Activated naive CD8-positive, alpha-beta T cell treated with anti-CD3 and anti-CD28 coated beads, Interleukin-2, amount 50 U/mL, for 16 hours (primary cell): ENCODE measurements around the gene DGAT2L6.

Source experiments
- DNase-seq: peaks from one replicate; pipeline ENCODE4 v3.0.0-alpha.2; 2020; ENCODE audit warnings: low read depth, low spot score

DGAT2L6 gene, protein sequence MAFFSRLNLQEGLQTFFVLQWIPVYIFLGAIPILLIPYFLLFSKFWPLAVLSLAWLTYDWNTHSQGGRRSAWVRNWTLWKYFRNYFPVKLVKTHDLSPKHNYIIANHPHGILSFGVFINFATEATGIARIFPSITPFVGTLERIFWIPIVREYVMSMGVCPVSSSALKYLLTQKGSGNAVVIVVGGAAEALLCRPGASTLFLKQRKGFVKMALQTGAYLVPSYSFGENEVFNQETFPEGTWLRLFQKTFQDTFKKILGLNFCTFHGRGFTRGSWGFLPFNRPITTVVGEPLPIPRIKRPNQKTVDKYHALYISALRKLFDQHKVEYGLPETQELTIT

DNA sequence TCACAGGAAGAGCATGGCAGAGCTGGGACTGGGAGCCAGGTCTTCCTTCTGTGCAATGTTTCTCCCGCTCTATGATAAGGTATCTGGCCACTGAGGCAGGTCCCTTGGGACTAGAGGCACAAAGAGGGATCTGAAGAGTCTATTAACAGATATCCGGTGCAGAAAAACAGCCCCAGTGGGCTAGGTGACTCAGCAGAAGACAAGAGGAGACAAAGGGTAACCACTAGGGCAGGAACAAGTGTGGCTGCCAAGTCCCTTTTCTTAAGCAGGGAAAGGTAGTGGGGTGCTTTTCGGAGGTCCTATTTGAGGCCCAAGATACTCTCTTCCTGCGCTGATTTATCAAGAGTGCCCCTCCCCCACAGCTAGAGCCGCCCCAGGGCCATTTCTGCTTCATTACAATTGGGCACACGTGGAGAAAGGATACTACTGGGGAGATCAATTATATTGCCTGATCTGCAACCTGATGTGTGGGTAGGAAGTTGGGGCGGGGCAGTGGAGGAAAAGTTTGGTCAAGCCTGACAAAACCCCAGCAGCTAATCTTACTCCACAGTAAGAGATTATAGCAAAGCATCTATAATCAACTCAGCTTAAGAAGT, at the start of gene DGAT2L6:
Gene DGAT2L6 (plus strand): TSS at position 546 of the 596 bp plus-strand sequence. CDS start 100 bp downstream, outside the sequence.
- DNase-seq = no peak

DNA sequence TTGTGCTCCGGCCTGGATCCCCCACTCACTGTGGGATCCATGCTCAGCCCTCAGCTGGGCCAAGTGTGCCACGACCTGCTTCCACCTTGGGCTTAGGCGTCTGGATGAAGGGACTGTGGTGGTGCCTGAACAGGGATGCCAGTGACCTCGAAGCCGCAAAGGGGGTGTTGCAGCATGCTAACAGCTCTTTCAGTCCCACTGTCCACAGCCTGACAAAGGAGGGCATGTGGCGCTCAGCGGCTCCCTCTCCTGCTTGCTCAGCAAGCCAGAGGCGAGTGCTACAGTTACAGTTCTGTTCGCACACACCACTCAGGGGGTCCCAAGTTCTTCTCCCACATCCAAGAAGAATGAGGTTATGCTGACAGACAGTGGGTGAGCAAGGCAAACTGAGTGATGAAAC, 49.2 kb upstream of the DGAT2L6 start:
- DNase-seq = no peak

DNA sequence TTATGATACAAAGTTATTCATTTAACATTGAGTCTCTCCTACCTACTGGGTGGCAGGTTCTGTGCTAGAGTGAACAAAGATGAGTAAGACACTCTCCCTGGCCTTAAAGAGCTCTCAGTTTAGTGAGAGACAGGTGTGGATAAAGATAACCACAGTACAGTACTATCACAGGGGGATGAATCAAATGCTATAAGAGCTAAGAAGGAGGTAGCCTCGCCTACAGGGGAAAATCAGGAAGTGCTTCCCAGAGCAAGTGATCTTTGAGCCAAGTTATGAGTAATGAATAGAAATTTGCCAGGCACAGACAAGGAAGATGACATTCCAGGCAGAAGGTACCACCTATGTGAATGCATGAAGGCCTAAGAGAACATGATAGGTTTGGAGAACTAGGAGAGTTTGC, 47.5 kb upstream of the DGAT2L6 start:
- DNase-seq = no peak

DNA sequence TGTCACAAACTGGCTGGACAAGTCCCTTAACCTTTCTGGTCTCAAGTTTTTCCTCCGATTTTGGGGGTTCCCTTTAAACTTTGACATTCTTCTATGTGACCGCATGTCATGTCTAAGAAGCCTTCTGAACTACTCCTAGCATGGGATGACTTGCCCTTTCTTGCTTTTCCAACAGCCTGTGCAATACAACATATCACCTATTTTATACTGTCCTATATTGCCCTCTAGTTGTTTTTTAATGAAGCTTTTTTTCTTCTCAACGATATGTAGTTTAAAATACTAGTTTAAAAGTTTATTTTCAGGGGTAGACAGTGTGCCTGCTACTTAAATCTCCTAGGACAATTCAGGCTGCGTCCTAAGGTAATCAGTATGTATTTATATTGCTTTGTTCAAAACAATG, 45.1 kb upstream of the DGAT2L6 start:
- DNase-seq = no peak

DNA sequence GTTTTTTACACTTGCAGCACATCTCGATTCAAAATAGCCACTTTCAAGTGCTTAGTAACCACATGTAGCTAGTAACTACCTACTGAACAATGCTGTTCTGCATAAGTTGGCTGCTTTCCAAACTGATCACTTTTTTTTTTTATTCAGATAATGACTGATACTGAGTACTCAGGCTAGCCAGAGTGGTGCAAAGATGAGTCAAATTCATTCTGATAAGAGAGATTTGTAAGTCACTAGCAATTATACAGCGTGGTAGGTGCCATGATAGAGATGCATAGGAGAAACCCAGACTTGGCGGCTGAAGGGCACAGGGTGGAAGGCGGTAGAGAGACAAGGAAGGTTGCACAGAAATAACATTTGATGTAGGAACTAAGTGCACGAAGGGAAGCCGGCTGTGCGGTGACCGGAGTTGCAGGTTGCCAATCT, 44.4 kb upstream of the DGAT2L6 start:
- DNase-seq = no peak

DNA sequence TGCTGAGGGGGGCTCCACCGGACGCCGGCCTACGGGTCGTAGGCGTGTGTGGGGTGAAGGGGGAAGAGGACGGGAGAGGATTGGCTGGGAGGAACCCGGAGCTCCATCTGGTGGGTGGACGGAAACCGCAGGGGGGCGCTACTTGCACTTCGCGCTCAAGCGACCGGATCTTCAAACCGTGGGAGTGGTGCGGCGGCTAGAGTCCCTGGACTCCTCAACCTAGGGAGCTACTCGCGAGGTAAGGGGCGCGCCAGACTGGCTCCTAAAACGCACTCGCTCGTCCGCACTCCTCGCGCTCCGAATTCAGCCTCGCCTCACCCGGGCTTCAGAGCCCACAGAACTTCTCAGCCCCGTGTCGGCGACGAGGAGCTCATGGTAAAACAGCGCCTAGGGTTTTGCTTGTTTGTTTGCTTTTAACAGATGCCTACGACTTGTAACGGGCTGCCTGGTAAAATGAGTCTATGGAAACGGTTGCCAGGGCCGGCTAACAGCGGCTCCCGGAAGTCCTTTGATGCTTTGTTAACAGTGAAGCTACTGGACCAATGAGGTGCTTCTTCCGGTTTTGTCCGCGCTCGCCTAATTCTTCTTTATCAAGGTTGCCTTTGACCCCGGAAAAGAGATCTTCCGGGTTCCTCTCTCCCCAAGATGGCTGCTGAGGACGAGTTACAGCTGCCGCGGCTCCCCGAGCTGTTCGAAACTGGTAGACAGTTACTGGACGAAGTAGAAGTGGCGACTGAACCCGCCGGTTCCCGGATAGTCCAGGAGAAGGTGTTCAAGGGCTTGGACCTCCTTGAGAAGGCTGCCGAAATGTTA, 43.8 kb upstream of the DGAT2L6 start, which contains the start of gene IGBP1:
Gene IGBP1 (plus strand): TSS at position 145 of the 813 bp plus-strand sequence. CDS start 501 bp downstream, at position 646.
- peak; percentile 42 for DNase-seq

DNA sequence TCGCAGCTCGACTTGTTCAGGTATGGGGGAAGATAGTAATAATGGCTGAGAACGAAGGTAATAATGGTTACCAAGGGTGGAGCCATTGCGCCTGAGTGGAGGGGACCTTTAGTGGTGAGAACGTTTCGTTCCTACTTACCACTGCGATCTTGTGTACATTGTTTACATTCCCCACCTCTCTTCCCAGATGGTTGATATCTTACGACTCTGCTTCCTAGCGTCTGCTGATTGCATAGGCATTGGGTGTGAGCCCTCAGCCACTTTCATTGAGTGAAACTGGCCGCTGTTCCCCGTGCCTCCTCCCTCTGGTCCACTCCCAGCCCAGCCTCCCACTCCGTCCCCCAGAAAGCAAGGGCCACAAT, 43.2 kb upstream of the DGAT2L6 start:
- no peak for DNase-seq

DNA sequence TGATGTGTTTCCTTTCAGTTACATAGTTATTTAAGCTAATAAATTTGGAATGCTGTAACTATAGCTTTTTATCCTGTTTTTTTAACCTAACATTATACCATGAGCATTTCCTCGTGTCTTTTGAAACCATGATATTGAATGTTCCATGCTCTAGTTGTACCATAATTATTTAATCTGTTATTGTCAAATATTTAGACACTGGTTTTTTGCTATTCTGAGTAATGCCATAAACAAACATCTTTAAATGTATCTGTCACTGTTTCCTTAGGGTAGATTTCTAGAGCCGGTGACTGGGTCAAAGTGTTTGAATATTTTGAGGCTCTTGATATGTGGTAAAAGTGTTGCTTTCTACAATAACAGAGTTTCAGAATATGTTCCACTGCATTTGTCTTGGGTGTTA, 38.7 kb upstream of the DGAT2L6 start:
- no peak for DNase-seq

DNA sequence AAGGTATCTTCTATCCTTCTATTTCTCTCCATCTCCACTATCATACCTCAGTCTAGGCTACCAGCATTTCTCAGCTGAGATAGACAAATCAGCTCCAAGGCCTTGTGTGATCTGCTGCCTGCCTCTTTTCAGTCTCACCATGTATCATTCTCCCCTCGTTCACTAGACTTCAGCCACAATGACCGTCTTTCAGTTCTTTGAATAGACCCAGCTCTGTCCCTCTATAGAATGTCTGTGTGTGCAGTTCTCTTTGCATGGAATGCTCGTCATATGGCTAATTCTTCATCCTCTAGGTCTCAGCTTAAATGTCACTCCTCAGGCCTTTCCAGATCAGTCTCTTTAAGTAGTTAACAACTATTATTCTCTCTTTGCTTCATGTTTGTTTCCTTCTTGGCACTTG, 37.5 kb upstream of the DGAT2L6 start:
- no peak for DNase-seq

DNA sequence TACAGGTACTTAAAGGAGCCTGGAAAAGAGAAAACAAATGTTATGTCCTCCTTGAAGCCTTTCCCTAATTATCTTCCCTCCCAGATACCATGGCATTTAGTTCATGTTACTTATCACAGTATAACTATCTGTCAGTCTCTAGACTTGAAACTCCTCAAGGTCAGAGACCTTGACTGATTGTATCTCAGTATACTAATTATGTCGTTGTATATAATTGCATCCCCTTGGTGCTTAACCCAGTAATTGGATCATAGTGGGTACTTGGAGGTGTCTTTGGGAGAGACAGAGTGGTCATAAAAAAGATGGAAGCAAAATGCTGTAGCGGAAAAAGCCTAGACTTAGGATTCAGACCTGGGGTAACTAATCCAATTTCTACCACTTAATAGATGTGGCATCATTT, 35.9 kb upstream of the DGAT2L6 start:
- no peak for DNase-seq

DNA sequence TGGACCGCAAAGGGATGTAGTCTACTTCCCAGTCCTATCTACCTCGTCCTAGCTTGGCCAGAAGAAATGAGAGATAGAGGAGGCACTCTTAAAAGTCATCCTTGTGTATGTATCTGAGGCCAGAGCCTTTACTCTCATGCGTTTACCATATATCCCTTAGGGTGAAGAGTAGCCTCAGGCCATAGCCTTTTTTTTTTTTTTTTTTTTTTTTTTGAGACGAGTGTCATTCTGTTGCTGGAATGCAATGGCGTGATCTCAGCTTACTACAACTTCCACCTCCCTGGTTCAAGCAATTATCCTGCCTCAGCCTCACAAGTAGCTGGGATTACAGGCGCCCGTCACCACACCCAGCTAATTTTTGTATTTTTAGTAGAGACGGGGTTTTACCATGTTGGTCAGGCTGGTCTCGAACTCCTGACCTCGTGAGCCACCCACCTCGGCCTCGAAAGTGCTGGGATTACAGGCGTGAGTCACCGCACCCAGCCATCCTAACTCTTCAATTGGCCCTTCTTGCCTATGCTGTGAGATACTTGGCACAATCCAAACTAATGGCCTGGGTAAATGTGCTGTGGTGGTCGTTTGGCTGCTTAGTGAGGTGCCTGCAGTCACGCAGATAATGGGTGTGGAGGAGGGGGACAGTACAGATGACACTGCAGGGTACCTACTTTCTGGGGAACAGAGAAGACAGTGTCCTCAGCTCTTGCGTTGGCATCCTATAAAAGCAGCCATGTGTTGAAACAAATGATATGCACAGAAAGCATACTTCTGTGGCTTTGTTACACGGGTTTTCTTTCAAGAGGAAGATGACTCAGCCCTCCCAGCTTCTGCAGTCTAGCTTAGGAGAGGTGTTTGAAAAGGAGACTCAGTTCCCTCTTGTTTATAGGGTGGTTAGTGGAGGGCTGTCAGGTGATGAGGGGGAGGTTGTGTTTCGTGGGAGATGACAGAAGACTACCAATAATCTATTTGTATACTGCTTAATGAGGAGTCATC, 10.4 kb upstream of the DGAT2L6 start:
- no peak for DNase-seq

DNA sequence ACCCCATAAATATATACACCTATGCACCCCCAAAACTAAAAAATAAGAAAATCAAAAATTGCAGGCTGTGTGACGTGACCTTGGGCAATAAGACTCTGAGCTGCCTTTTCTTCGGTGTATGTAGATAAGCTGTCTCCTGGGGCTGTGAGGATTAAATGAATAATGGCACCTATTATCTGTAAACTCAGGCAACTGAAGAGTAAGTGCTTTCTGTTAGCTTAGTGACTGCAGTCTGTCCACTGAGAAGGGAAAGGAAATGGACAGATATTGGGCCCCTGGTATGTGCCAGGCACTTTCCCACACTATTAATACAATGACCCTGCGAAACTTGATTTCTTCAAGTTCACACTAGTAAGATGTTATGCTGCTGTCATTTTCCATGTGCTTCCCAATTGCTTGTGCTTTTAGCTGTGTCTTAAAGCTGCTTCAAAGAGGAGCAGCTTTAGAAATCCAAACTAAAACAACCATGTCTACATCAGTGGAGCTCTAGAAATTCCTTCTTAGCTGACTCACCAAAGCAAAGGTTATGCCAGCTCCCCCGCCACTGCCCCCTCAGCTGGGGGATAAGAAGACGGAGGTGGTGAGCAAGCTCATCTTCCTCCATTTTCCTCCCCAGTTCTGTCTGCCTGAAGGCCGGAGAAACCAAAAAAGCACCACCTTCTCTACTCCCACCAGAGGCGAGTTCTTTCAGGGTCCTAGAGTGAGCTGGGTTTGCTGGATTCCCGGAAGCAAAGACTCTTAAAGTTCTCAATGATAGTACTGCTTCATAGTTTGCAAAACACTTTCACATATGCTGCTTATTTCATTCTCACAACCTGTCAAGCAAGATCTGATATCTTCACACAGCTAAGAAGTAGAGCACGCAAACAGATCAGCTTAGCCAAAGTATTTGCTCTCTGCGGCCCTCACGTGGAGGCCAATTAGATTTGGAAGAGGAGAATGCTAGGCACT, 8.8 kb upstream of the DGAT2L6 start:
- no peak for DNase-seq

DNA sequence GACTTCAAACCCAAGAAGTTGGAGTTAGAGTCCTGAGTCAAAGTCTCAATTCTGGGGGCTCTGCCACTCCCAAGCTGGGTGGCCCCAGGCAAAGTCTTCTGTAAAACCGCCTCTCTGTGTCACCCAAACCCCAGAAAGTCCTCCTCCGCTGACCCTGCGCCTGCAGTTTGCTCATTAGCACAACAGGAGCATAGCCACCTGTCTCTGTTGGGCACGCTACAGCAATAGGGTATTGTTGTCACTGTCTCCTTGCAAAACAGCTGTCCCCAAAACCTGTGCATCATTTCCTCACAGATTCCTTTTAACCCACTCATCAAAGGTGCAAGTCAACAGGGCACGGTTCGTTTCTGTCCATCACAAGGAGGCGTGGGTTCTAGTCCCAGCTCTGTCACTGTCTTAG, 8.0 kb upstream of the DGAT2L6 start:
- DNase-seq = no peak

DNA sequence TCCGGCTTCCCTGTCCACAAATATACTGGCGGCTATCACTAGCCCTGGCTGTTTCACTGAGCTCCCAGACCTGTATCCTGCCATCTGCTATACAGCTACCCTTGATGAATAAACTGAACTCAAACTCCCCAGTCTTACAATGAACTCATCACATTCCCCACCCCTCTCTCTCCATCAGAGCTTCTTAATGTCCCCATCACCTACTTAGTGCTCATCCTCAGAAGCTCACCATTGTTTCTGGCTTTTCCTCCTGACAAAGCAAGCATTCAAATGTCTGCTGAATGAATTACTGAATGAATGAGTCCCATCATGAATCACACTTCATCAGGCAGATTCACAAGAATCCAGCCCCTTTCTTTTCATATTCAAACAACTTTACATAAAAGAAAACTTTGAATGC, 5.7 kb upstream of the DGAT2L6 start:
- no peak for DNase-seq

DNA sequence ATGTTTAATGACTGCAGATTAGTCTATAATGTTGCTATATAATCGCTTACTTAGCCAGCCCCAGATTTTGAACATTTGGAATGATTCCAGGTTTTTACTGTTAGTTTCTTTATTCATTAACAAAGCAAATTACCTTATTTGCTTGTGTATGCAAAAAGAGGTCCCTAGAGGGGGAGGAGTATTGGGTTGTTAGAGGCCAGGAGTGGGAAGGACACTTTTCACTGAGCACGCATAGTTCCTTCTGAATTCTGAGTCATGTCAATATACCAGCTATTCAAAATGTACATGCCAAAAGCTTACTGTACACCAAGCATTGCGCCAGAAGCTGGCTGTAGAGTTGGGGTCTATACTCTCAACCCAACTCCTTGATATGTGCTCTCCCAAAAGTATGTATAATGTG, 5.1 kb upstream of the DGAT2L6 start:
- DNase-seq = no peak

DNA sequence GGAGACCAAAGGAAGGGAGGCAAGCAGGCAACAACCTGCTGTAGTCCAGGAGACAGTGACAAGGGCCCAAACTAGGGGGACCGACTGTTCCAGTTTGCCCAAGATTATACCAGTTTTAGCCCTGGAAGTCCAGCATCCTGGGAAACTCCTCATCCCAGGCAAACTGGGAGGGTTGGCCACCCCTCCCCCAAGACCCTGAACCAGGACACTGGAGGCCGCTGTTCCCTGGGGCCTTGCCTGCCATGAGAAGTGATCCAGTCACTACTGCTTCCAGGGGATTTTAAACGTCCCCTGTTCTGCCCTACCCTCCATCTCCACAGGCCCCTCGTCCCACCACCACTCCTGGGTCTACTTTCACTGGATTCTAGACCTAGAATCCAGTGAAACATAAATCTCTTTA, 4.3 kb upstream of the DGAT2L6 start:
- no peak for DNase-seq

DNA sequence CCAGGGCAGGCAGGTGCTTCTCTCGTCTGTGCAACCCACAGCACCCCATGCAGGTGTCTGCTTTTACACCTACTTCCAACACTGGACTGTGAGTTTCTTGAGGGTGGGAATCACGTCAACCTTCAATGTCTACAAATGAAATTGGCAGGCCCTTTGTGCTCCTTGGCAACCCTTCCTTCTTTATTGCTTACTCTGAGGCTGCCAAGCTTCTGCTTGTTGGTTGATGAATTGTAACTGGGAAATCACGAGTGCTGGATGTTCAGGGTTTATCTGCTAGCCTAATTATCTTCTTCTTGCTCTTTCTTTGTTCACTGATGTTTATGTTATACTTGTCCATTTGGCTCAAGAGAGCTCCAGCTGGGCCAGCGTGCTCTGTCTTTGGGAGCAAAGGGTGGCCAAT, 2.5 kb upstream of the DGAT2L6 start:
- no peak for DNase-seq

DNA sequence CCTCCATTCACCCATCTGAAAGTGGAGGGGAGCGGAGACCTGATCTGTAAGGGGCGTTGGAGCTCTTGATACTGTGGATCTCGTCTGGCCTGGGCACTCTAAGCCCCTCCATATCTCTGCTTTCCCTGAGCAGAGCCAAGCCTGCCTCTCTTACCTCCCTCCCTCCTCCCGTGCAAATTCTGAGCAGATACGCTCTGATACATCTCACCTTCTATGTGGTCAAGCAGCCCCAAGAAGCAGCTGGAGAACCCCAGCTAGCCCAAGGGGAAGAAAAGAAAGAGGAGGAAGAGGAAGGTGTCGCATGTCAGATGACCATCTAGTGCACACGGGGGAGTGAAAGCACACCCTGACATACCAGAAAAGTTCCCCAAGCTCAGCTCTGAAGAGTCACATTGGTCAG, 1.9 kb upstream of the DGAT2L6 start:
- no peak for DNase-seq

DNA sequence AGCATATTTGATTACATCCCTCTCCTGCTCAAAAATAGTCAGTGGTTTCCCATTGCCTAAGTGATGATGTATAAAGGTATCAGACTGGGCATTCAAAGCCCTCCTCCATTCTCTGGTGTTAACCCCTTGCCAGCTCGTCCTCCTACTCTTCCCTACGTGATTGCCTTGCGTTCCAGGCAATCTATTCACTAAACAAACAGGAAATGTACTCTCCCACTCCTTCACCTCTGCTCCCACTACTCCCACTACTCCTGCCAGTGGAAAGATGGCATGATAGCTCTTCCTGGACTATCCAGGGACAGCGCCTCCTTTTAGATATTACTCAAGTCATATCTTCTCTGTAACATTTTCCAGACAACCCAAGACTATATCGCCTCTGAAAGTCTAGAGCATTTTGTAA, 5.8 kb downstream of the DGAT2L6 start:
- DNase-seq = no peak

DNA sequence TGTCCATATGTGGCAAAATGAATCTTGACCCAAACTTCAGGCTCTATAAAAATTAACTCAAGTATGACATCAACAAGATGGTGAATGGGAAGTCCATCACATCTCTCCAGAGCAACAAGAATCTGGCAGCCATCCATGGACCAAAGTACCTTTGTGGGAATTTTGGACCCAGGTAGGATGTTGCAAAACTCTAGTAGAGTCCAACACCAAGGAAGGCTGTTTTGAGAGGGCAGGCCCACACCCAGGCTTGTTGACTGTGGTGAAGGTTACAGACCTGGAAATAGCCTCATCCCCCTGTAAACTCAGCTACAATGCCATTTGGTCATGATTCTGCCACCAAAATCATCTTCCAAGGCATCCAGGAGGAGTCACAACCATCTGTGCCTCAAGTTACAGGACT, 12.9 kb downstream of the DGAT2L6 start:
- DNase-seq = no peak
